Keratinocyte (primary cell): ENCODE results near the gene JAKMIP3. TPM values are rescaled to one million over a fixed set of nuclear protein-coding genes. Genes with fewer than 3 reads are reported as not detected.

ENCODE experiments used
- DNase-seq: peaks from one replicate; pipeline ENCODE4 v3.0.0-alpha.2; 2011; ENCODE audit warnings: low read depth, missing footprints, low spot score
- FAIRE-seq: peaks from 2 replicates; lab custom pipeline; 2011; peaks lifted over from hg19 to GRCh38; lab: Jason Lieb, UNC
- H2AFZ ChIP-seq: 2 replicates; pipeline ENCODE4 v1.6.0; 2012; ENCODE audit warnings: low read length, control low read depth, inconsistent platforms; ENCODE audit not compliant: control insufficient read depth
- H3K27ac ChIP-seq: 2 replicates; pipeline ENCODE4 v1.5.1; 2011; ENCODE audit warnings: low read length; ENCODE audit not compliant: control insufficient read depth, insufficient read depth
- H3K27me3 ChIP-seq: 3 replicates; pipeline ENCODE4 v1.6.0; 2011; ENCODE audit warnings: low read length; ENCODE audit not compliant: control insufficient read depth, insufficient read depth; ENCODE audit errors: extremely low read depth
- H3K36me3 ChIP-seq, 2 experiments: 2 replicates in 1 of 2; 3 replicates in 1 of 2; pipeline ENCODE4 v1.5.1; 2011; ENCODE audit warnings: low read length in 2 of 2, mild to moderate bottlenecking in 1 of 2; ENCODE audit not compliant: control insufficient read depth in 2 of 2, insufficient read depth in 2 of 2; ENCODE audit errors: extremely low read depth in 1 of 2
- H3K4me1 ChIP-seq: 3 replicates; pipeline ENCODE4 v1.5.1; 2011; ENCODE audit warnings: low read length; ENCODE audit not compliant: control insufficient read depth, insufficient read depth; ENCODE audit errors: extremely low read depth
- H3K4me2 ChIP-seq: 3 replicates; pipeline ENCODE4 v1.6.0; 2011; ENCODE audit warnings: low read depth, low read length; ENCODE audit not compliant: control insufficient read depth, insufficient read depth; ENCODE audit errors: extremely low read depth
- H3K4me3 ChIP-seq, 3 experiments: fragments of 200-600 bp in 1 of 3; sonication (generic) in 1 of 3; 2 replicates in 2 of 3; 3 replicates in 1 of 3; pipeline ENCODE4 v1.5.1; 2011 to 2016; ENCODE audit warnings: low read length in 3 of 3, mild to moderate bottlenecking in 3 of 3, control low read depth in 2 of 3, inconsistent platforms in 1 of 3, low read depth in 1 of 3, mixed read lengths in 1 of 3, mixed run types in 1 of 3, moderate library complexity in 1 of 3; ENCODE audit not compliant: control insufficient read depth in 2 of 3, insufficient read depth in 2 of 3; ENCODE audit errors: extremely low read depth in 1 of 3
- H3K79me2 ChIP-seq: 2 replicates; pipeline ENCODE4 v1.6.0; 2012; ENCODE audit warnings: low read length; ENCODE audit not compliant: control insufficient read depth, insufficient read depth
- H3K9ac ChIP-seq: 3 replicates; pipeline ENCODE4 v1.6.0; 2011; ENCODE audit warnings: low read length; ENCODE audit not compliant: control insufficient read depth, insufficient read depth; ENCODE audit errors: extremely low read depth
- H3K9me1 ChIP-seq: 3 replicates; pipeline ENCODE4 v1.6.0; 2011; ENCODE audit warnings: low read length; ENCODE audit not compliant: control insufficient read depth, insufficient read depth; ENCODE audit errors: extremely low read depth
- H3K9me3 ChIP-seq: 2 replicates; pipeline ENCODE4 v1.5.1; 2012; ENCODE audit warnings: low read depth, low read length; ENCODE audit not compliant: control insufficient read depth
- H4K20me1 ChIP-seq: 3 replicates; pipeline ENCODE4 v1.6.0; 2011; ENCODE audit warnings: low read length; ENCODE audit not compliant: control insufficient read depth, insufficient read depth; ENCODE audit errors: extremely low read depth
- EZH2 ChIP-seq: IDR thresholded peaks from one replicate; pipeline ENCODE4 v1.6.1; 2012; ENCODE audit warnings: inconsistent platforms, mild to moderate bottlenecking, low read length, moderate library complexity
- dilution Hi-C: fragments of 300-500 bp; cut with MboI; formaldehyde crosslinking; loops from one replicate; pipeline ENCODE4 v1.7.0; 2020; ENCODE audit warnings: low sequenced_read_pairs; ENCODE audit not compliant: extremely low pct_ligation_motif_present
- polyA plus RNA-seq, 5 experiments: library from polyadenylated mRNA; depleted of rRNA in 3 of 5; stranded (reverse) in 3 of 5; stranded (forward) in 1 of 5; unstranded in 1 of 5; fragments of >200 nt; gene quantifications; 1 replicate in 1 of 5; 2 replicates in 3 of 5; 3 replicates in 1 of 5; pipeline versions ENCODE4 v1.2.1 to v1.2.3, GENCODE V29; 2011 to 2012; ENCODE audit warnings: missing spikeins in 2 of 5, low read depth in 1 of 5, low replicate concordance in 1 of 5
- TF ChIP-seq, protein P1 (sequence below), 3 experiments: IDR thresholded peaks in 1 of 3; conservative IDR thresholded peaks in 1 of 3; optimal IDR thresholded peaks in 1 of 3; 2 replicates in 2 of 3; 3 replicates in 1 of 3; pipeline versions ENCODE3 to v1.5.1; 2011; ENCODE audit warnings: low read length in 3 of 3, mild to moderate bottlenecking in 3 of 3, moderate library complexity in 2 of 3, control low read depth in 1 of 3, inconsistent platforms in 1 of 3; ENCODE audit not compliant: insufficient read depth in 2 of 3; ENCODE audit errors: extremely low read depth in 1 of 3

Gene JAKMIP3
- polyA plus RNA-seq, 1 donor (not counting 4 experiments of a cell fraction or from before 2014, with no cell fraction given) = 0.05 TPM

DNA sequence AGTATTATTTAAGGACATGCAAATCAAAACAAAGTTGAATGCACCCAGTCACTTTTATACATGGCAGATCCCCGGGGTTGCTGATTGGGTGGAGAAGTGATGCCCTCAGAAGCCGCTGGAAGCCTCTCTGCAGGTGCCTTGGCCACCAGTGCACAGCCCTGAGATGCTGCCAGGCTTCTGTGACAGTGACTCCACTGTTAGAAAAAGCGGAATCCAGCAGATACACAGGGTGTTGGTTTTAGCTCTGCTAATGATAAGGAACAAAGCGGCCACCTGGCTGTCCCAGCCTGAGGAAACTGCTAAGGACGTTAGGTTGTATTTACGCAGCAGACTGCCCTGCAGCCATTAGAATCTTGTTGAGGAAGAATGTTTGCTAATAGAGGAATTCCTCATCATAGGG lies 47.5 kb downstream of the JAKMIP3 start:
- DNase-seq = no peak
- no peaks in the 10 kb centered on the region for H3K9me1 ChIP-seq
- no peaks in the 10 kb centered on the region for H3K36me3 ChIP-seq
- H3K27ac ChIP-seq = no peak overlapping the region
- TF ChIP-seq, protein P1, sequence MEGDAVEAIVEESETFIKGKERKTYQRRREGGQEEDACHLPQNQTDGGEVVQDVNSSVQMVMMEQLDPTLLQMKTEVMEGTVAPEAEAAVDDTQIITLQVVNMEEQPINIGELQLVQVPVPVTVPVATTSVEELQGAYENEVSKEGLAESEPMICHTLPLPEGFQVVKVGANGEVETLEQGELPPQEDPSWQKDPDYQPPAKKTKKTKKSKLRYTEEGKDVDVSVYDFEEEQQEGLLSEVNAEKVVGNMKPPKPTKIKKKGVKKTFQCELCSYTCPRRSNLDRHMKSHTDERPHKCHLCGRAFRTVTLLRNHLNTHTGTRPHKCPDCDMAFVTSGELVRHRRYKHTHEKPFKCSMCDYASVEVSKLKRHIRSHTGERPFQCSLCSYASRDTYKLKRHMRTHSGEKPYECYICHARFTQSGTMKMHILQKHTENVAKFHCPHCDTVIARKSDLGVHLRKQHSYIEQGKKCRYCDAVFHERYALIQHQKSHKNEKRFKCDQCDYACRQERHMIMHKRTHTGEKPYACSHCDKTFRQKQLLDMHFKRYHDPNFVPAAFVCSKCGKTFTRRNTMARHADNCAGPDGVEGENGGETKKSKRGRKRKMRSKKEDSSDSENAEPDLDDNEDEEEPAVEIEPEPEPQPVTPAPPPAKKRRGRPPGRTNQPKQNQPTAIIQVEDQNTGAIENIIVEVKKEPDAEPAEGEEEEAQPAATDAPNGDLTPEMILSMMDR (optimal IDR thresholded peaks at IDR 0.05 in 1 of 3, IDR thresholded peaks at IDR 0.05 in 1 of 3, conservative IDR thresholded peaks at IDR 0.05 in 1 of 3; ENCODE audit: extremely low read depth in 1 of 3, insufficient read depth in 2 of 3, low read length in 3 of 3) = no peak
- no peak for TF ChIP-seq EZH2
- no peak for FAIRE-seq
- no peak overlapping the region for H2AFZ ChIP-seq
- no peak overlapping the region for H3K4me3 ChIP-seq
- no peaks in the 10 kb centered on the region for H3K9me3 ChIP-seq
- H3K9ac ChIP-seq = no peak overlapping the region
- no peaks in the 10 kb centered on the region for H3K79me2 ChIP-seq
- no peaks in the 10 kb centered on the region for H3K27me3 ChIP-seq
- dilution Hi-C loops = no loop called here
- H4K20me1 ChIP-seq = no peaks in the 10 kb centered on the region
- no peaks in the 10 kb centered on the region for H3K4me1 ChIP-seq
- H3K4me2 ChIP-seq = no peak overlapping the region

DNA sequence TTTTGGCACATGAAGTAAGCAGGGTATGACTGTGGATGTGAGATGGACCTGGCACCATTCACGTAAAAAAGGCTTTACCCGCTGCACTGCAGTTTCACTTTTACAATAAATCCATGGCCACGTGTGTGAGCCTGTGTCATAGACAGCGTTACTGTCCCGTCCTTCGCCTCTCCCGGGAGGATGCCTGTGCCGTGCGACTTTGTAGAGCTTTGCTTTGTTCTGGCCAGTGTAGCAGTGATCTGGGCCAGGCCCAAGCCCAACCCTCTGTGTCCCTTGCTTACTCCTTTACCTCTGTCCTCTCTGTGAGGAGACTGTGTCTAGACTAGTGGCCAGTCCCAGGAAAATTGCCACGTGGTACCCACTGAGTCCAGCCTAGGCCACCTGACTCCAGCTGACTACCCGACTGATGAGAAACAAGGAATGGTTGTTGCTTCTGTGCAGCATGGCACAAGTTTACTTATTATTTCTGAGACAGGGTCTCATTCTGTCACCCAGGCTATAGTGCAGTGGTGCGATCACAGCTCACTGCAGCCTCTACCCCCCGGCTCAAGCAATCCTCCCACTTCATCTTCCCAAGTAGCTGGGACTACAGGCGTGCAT lies 48.1 kb downstream of the JAKMIP3 start:
- Histone ChIP-seq H3K79me2 (no peaks in the 10 kb centered on the region), H3K9me3 (no peaks in the 10 kb centered on the region), H3K4me1 (no peaks in the 10 kb centered on the region), H3K27ac (no peak overlapping the region), H3K36me3 (no peaks in the 10 kb centered on the region), H3K9me1 (no peaks in the 10 kb centered on the region), H2AFZ (no peak overlapping the region), H3K27me3 (peaks cover 6% of the 10 kb centered on the region), H3K4me3 (no peak overlapping the region), H3K4me2 (no peak overlapping the region), H4K20me1 (no peaks in the 10 kb centered on the region), H3K9ac (no peak overlapping the region)
- TF ChIP-seq, protein P1 (optimal IDR thresholded peaks at IDR 0.05 in 1 of 3, IDR thresholded peaks at IDR 0.05 in 1 of 3, conservative IDR thresholded peaks at IDR 0.05 in 1 of 3; ENCODE audit: extremely low read depth in 1 of 3, insufficient read depth in 2 of 3, low read length in 3 of 3) = no peak
- TF ChIP-seq EZH2 = no peak
- FAIRE-seq = no peak
- no peak for DNase-seq
- dilution Hi-C loops = no loop called here
